ENCODE results near the gene BPIFA1.

DNA sequence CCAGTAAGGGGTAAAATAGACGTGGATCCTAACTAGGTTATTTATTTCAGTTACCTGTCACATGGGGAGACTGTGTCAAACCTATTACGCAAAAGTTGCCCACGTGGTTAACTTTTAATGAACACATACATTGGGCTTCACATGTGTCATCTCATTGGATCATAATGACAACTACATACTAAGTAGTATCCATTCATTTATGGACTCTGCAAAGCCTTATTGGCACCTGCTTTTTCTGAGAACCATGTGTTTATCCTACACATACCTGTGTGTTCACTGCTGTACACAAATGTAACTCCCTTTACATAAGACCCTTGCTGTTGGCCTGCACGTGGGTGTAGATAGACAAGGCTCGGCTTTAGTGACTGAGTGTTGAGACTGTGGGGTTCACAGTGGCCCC lies 5.1 kb downstream of the BPIFA1 start:
- TF ChIP-seq EP300 (IDR thresholded peaks at IDR 0.05) (no peak), CTCF (IDR thresholded peaks at IDR 0.05) (no peak), POLR2A (IDR thresholded peaks at IDR 0.05; ENCODE audit: low read depth) (no peak)
